Loucy (cell line): ENCODE data around the gene MYOD1.

Experiments
- H2AFZ ChIP-seq: fragments of 200-600 bp; sonication (generic); 2 replicates; pipeline ENCODE4 v1.6.0; 2016; ENCODE audit warnings: antibody characterized with exemption, mild to moderate bottlenecking, low read length, moderate library complexity
- H3F3A ChIP-seq: fragments of 200-600 bp; 2 replicates; pipeline ENCODE4 v1.6.0; 2016; ENCODE audit warnings: antibody characterized with exemption, low read depth, mild to moderate bottlenecking
- H3K27me3 ChIP-seq: fragments of 200-600 bp; sonication (generic); 2 replicates; pipeline ENCODE4 v1.6.1; 2014; ENCODE audit warnings: low read length, mild to moderate bottlenecking; ENCODE audit not compliant: insufficient read depth, poor library complexity, severe bottlenecking
- H3K36me3 ChIP-seq: fragments of 200-600 bp; sonication (generic); 2 replicates; pipeline ENCODE4 v1.6.1; 2016; ENCODE audit warnings: low read length; ENCODE audit not compliant: insufficient read depth
- H3K4me1 ChIP-seq: fragments of 200-600 bp; sonication (generic); 2 replicates; pipeline ENCODE4 v1.5.1; 2014; ENCODE audit warnings: low read length, mild to moderate bottlenecking; ENCODE audit not compliant: insufficient read depth, poor library complexity, severe bottlenecking
- H3K4me2 ChIP-seq: fragments of 200-600 bp; sonication (generic); 2 replicates; pipeline ENCODE4 v1.6.0; 2014; ENCODE audit warnings: antibody characterized with exemption, low read length, low read depth, mild to moderate bottlenecking; ENCODE audit not compliant: poor library complexity, severe bottlenecking
- H3K4me3 ChIP-seq: fragments of 200-600 bp; sonication (generic); 2 replicates; pipeline ENCODE4 v1.5.1; 2014; ENCODE audit warnings: low read length, mild to moderate bottlenecking, mixed read lengths; ENCODE audit not compliant: poor library complexity, severe bottlenecking
- H3K79me2 ChIP-seq: fragments of 200-600 bp; sonication (generic); 2 replicates; pipeline ENCODE4 v1.6.1; 2014; ENCODE audit warnings: low read length; ENCODE audit not compliant: insufficient read depth
- H3K9ac ChIP-seq: fragments of 200-600 bp; sonication (generic); 2 replicates; pipeline ENCODE4 v1.6.0; 2014; ENCODE audit warnings: mild to moderate bottlenecking, low read depth, low read length, moderate library complexity; ENCODE audit not compliant: poor library complexity, severe bottlenecking
- H3K9me2 ChIP-seq: fragments of 200-600 bp; sonication (generic); replicated peaks from 2 replicates; pipeline ENCODE4 v1.6.1; 2016; ENCODE audit warnings: low read depth, low read length, mixed read lengths
- H3K9me3 ChIP-seq: fragments of 200-600 bp; sonication (generic); 2 replicates; pipeline ENCODE4 v1.6.1; 2014; ENCODE audit warnings: mild to moderate bottlenecking, antibody characterized with exemption, low read length, low read depth; ENCODE audit not compliant: insufficient read depth
- H4K20me1 ChIP-seq: fragments of 200-600 bp; sonication (generic); 2 replicates; pipeline ENCODE4 v1.6.0; 2014; ENCODE audit warnings: antibody characterized with exemption, low read length, mild to moderate bottlenecking; ENCODE audit not compliant: insufficient read depth, poor library complexity, severe bottlenecking
- CTCF ChIP-seq: fragments of 200-600 bp; sonication (generic); conservative IDR thresholded peaks from 2 replicates; pipeline ENCODE4 v1.5.1; 2014; ENCODE audit warnings: mild to moderate bottlenecking, antibody characterized with exemption, low read length
- EZH2phosphoT487 ChIP-seq: fragments of 200-600 bp; IDR thresholded peaks from 2 replicates; pipeline ENCODE4 v1.6.1; 2018; ENCODE audit warnings: antibody characterized with exemption, mild to moderate bottlenecking, moderate library complexity, borderline replicate concordance

MYOD1 gene

GRCh38 chr11:17768547-17768946 lies 49.2 kb downstream of the MYOD1 start:
- H3K4me1 ChIP-seq = no peaks in the 10 kb centered on the region

GRCh38 chr11:17769218-17769617 lies 49.8 kb downstream of the MYOD1 start:
- H3K36me3 ChIP-seq = no peaks in the 10 kb centered on the region
- H3K9ac ChIP-seq = no peak overlapping the region
- H3K4me2 ChIP-seq = no peak overlapping the region
- H3K9me3 ChIP-seq = no peaks in the 10 kb centered on the region
- H3K27me3 ChIP-seq = no peaks in the 10 kb centered on the region
- TF ChIP-seq CTCF (no peak), EZH2phosphoT487 (no peak)
- H3K9me2 ChIP-seq = no peaks in the 10 kb centered on the region
- no peaks in the 10 kb centered on the region for H3F3A ChIP-seq
- H2AFZ ChIP-seq = no peak overlapping the region
- no peaks in the 10 kb centered on the region for H3K79me2 ChIP-seq
- no peaks in the 10 kb centered on the region for H4K20me1 ChIP-seq
- H3K4me3 ChIP-seq = no peak overlapping the region
- no peaks in the 10 kb centered on the region for H3K4me1 ChIP-seq

More at GRCh38 chr11:17768547-17768946, 49.2 kb downstream of the MYOD1 start:
- Histone ChIP-seq H3F3A (no peaks in the 10 kb centered on the region), H3K9me2 (no peaks in the 10 kb centered on the region), H3K9me3 (no peaks in the 10 kb centered on the region), H3K4me3 (no peak overlapping the region), H3K36me3 (no peaks in the 10 kb centered on the region), H3K4me2 (no peak overlapping the region), H2AFZ (no peak overlapping the region), H3K27me3 (no peaks in the 10 kb centered on the region), H3K9ac (no peak overlapping the region), H4K20me1 (no peaks in the 10 kb centered on the region), H3K79me2 (no peaks in the 10 kb centered on the region)
- no peak for TF ChIP-seq CTCF
- no peak for TF ChIP-seq EZH2phosphoT487

GRCh38 chr11:17770048-17770652 lies 50.8 kb downstream of the MYOD1 start:
- Histone ChIP-seq H3K9me3 (no peaks in the 10 kb centered on the region), H3K4me3 (no peak overlapping the region), H3K4me2 (no peak overlapping the region), H3K79me2 (no peaks in the 10 kb centered on the region), H3F3A (no peaks in the 10 kb centered on the region), H3K36me3 (no peaks in the 10 kb centered on the region), H3K27me3 (no peaks in the 10 kb centered on the region), H3K9me2 (no peaks in the 10 kb centered on the region), H3K9ac (no peak overlapping the region), H2AFZ (no peak overlapping the region), H3K4me1 (no peaks in the 10 kb centered on the region), H4K20me1 (no peaks in the 10 kb centered on the region)
- peak; percentile 51 for TF ChIP-seq CTCF
- no peak for TF ChIP-seq EZH2phosphoT487
